Neural crest cell (in vitro differentiated cells): ENCODE results near the gene SUN3. TPM values are rescaled to one million over a fixed set of nuclear protein-coding genes. Genes with fewer than 3 reads are reported as not detected.

Source experiments
- DNase-seq: peaks from one replicate; pipeline ENCODE4 v3.0.0; 2021; ENCODE audit warnings: low read depth, mixed read lengths, low spot score
- H3K27ac Mint-ChIP-seq: one replicate; pipeline ENCODE4 v1.8.0; 2021; ENCODE audit warnings: mild to moderate bottlenecking, mixed read lengths; ENCODE audit not compliant: unreplicated experiment
- H3K27me3 Mint-ChIP-seq: 2 replicates; pipeline ENCODE4 v1.8.0; 2021; ENCODE audit warnings: low read depth, mild to moderate bottlenecking, mixed read lengths
- H3K36me3 Mint-ChIP-seq: 2 replicates; pipeline ENCODE4 v1.8.0; 2021; ENCODE audit warnings: low read depth, mild to moderate bottlenecking, mixed read lengths
- H3K4me1 Mint-ChIP-seq: 2 replicates; pipeline ENCODE4 v1.8.0; 2021; ENCODE audit warnings: mixed read lengths
- H3K4me3 Mint-ChIP-seq: one replicate; pipeline ENCODE4 v1.8.0; 2021; ENCODE audit warnings: mild to moderate bottlenecking, mixed read lengths
- H3K9me3 Mint-ChIP-seq: 2 replicates; pipeline ENCODE4 v1.8.0; 2021; ENCODE audit warnings: mixed read lengths
- CTCF ChIP-seq: fragments of 200-600 bp; sonication (generic); conservative IDR thresholded peaks from 2 replicates; pipeline ENCODE4 v1.5.0; 2021; ENCODE audit warnings: antibody characterized with exemption, mild to moderate bottlenecking
- total RNA-seq: library from RNA; stranded (reverse); gene quantifications from 2 replicates; pipeline ENCODE4 v1.2.1, GENCODE V29; 2021

The SUN3 gene
- total RNA-seq, 1 donor from 2014 or later, result not detected

GRCh38 chr7:48040944-48041652, 12.2 kb upstream of the SUN3 start:
- no peak for DNase-seq
- Mint-ChIP-seq H3K27ac (no peak overlapping the region), H3K4me1 (peaks cover 7% of the 10 kb centered on the region), H3K9me3 (no peaks in the 10 kb centered on the region), H3K36me3 (no peaks in the 10 kb centered on the region), H3K27me3 (peaks cover 41% of the 10 kb centered on the region), H3K4me3 (no peak overlapping the region)
- TF ChIP-seq CTCF, result no peak

GRCh38 chr7:48038815-48039506, 10.1 kb upstream of the SUN3 start:
- Mint-ChIP-seq H3K27me3 (peaks cover 57% of the 10 kb centered on the region), H3K4me3 (no peak overlapping the region), H3K9me3 (no peaks in the 10 kb centered on the region), H3K27ac (no peak overlapping the region), H3K36me3 (no peaks in the 10 kb centered on the region), H3K4me1 (peaks cover 10% of the 10 kb centered on the region)
- no peak for DNase-seq
- TF ChIP-seq CTCF, result no peak

DNA sequence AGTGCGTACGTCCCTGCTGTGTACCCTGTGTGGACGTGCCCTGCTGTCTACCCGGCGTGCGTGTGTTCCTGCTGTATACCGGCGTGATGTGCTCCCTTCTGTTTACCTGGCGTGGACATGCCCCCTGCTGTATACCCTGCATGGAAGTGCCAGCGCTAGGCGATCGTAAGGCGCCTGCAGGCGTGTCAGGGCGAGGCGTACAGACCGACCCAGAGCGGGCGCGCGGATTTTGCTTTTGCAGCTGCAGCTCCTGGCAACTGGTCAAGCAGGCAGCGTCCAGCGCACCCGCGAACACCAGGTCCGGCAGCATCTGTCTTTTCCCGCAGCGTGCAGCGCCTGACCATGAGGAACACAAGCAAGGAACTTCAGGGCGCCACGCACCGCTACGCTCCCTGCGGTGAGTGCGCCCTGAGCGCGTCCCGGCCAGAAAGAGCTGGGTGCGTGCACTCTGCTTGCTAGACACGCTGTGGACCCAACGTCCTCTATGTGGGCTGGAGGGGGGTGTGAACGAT, 7.1 kb upstream of the SUN3 start:
- no peak for DNase-seq
- Mint-ChIP-seq H3K4me3 (peak overlapping the region; percentile 85), H3K4me1 (peaks cover 7% of the 10 kb centered on the region), H3K36me3 (no peaks in the 10 kb centered on the region), H3K27me3 (peaks cover 81% of the 10 kb centered on the region), H3K27ac (no peak overlapping the region), H3K9me3 (no peaks in the 10 kb centered on the region)
- no peak for TF ChIP-seq CTCF

GRCh38 chr7:48035301-48035966, 6.5 kb upstream of the SUN3 start, which contains the start of gene C7orf57:
TSS of gene C7orf57 (plus strand) at chr7:48035543. CDS start at chr7:48036309, 766 bp downstream.
- H3K27me3 Mint-ChIP-seq, result peaks cover 87% of the 10 kb centered on the region
- H3K27ac Mint-ChIP-seq, result no peak within 1 kb of the TSS
- no peak for TF ChIP-seq CTCF

GRCh38 chr7:48033922-48034321, 5.0 kb upstream of the SUN3 start:
- Mint-ChIP-seq H3K27ac (no peak overlapping the region), H3K27me3 (peaks cover 88% of the 10 kb centered on the region), H3K9me3 (no peaks in the 10 kb centered on the region), H3K36me3 (no peaks in the 10 kb centered on the region), H3K4me1 (peaks cover 7% of the 10 kb centered on the region), H3K4me3 (no peak overlapping the region)
- TF ChIP-seq CTCF, result no peak
- DNase-seq, result no peak

More at GRCh38 chr7:48035301-48035966, 6.5 kb upstream of the SUN3 start, which contains the start of gene C7orf57:
- Mint-ChIP-seq H3K4me1 (peaks cover 7% of the 10 kb centered on the region), H3K36me3 (no peaks in the 10 kb centered on the region), H3K9me3 (no peaks in the 10 kb centered on the region), H3K4me3 (peak within 1 kb of the TSS; percentile 85)
- peak; percentile 81 for DNase-seq
